ENCODE results near the gene RELA. TPM values are rescaled to one million over a fixed set of nuclear protein-coding genes. Genes with fewer than 3 reads are reported as not detected.

RELA gene
- total and polyA plus RNA-seq, 2 of the 13 experiments (the other 11 are each of a cell fraction or from before 2014, with no cell fraction given) = 21.4 to 40.5 TPM

GRCh38 chr11:65651339-65651588 lies 11.5 kb downstream of the RELA start:
- Histone ChIP-seq H3K4me3 (replicated peaks in 1 of 3; ENCODE audit: insufficient read depth in 1 of 3, low read depth in 2 of 3, low read length in 3 of 3) (no peak overlapping the region), H2AFZ (ENCODE audit: low read length) (no peak overlapping the region), H3K27me3 (ENCODE audit: control insufficient read depth in 1 of 2, insufficient read depth in 2 of 2, low read length in 2 of 2) (no peaks in the 10 kb centered on the region), H3K79me2 (ENCODE audit: insufficient read depth, low read length) (no peaks in the 10 kb centered on the region), H3K9ac (ENCODE audit: insufficient read depth, low read depth, low read length) (no peak overlapping the region), H3K36me3 (replicated peaks in 1 of 2; ENCODE audit: control insufficient read depth in 1 of 2, insufficient read depth in 2 of 2, low read length in 2 of 2) (peaks cover 6 to 18% of the 10 kb centered on the region in 2 experiments; a peak in 4 of 5 replicates), H3K4me1 (ENCODE audit: insufficient read depth, low read length) (peaks cover 35% of the 10 kb centered on the region), H3K27ac (ENCODE audit: extremely low read length, insufficient read depth, low read length) (no peak overlapping the region), H4K20me1 (ENCODE audit: insufficient read depth, low read length) (no peaks in the 10 kb centered on the region), H3K4me2 (ENCODE audit: low read depth, low read length) (no peak overlapping the region), H3K9me3 (ENCODE audit: low read length) (no peaks in the 10 kb centered on the region)
- DNase-seq (ENCODE audit: low spot score) (no peak), FAIRE-seq (no peak), ATAC-seq (no peak)
- CTCF ChIA-PET (ENCODE audit: low intra/inter-chr PET ratio, low total read pairs) = no interaction called here
- intact Hi-C loops (cut with micrococcal nuclease; ENCODE audit: unreplicated experiment) (no loop called here), in situ Hi-C loops (cut with HindIII; ENCODE audit: extremely low pct_ligation_motif_present, low pct_unique_long_range_greater_than_20kb) (no loop called here)
- 92% methylated on average over 3 of the region's 3 CpGs for whole genome bisulfite sequencing (ENCODE audit: low lambda C conversion rate)
- POLR2A ChIA-PET = interaction anchor here (1.5 to 4.3 kb wide), 5 partner anchors 12 to 530 kb away, joined by 4 to 78 read pairs (median 48); partner anchors contain the start of genes FAU, MAP3K11, PCNX3 and RELA
- no peak for TF ChIP-seq ZNF350 (CRISPR knock-in tag; IDR thresholded peaks at IDR 0.05; ENCODE audit: borderline replicate concordance, low read depth)
- no peak for TF ChIP-seq CBFB (CRISPR knock-in tag; IDR thresholded peaks at IDR 0.05)
- TF ChIP-seq ZFP36 (IDR thresholded peaks at IDR 0.05; ENCODE audit: borderline replicate concordance, low read depth, low read length, partially characterized antibody) = no peak
- TF ChIP-seq NR2F6 (IDR thresholded peaks at IDR 0.05) = no peak
- no peak for TF ChIP-seq NR2F6 (CRISPR knock-in tag; IDR thresholded peaks at IDR 0.05)
- TF ChIP-seq ZNF703 (CRISPR knock-in tag; IDR thresholded peaks at IDR 0.05; ENCODE audit: borderline replicate concordance) = no peak
- no peak for TF ChIP-seq PRMT3 (CRISPR knock-in tag; IDR thresholded peaks at IDR 0.05; ENCODE audit: borderline replicate concordance, low read depth)
- no peak for TF ChIP-seq ZNF260 (CRISPR knock-in tag; IDR thresholded peaks at IDR 0.05; ENCODE audit: borderline replicate concordance, low read depth)
- TF ChIP-seq ZNF543 (CRISPR knock-in tag; IDR thresholded peaks at IDR 0.05) = no peak
- no peak for TF ChIP-seq ZNF282 (IDR thresholded peaks at IDR 0.05; ENCODE audit: partially characterized antibody)
- TF ChIP-seq ZSCAN5A (CRISPR knock-in tag; IDR thresholded peaks at IDR 0.05; ENCODE audit: borderline replicate concordance) = no peak
- TF ChIP-seq ATF5 (CRISPR knock-in tag; IDR thresholded peaks at IDR 0.05; ENCODE audit: low read depth) = no peak
- no peak for TF ChIP-seq JARID2 (CRISPR knock-in tag; IDR thresholded peaks at IDR 0.05; ENCODE audit: insufficient replicate concordance)
- TF ChIP-seq REL (CRISPR knock-in tag; conservative IDR thresholded peaks at IDR 0.05) = no peak
- TF ChIP-seq CC2D1A (CRISPR knock-in tag; IDR thresholded peaks at IDR 0.05) = no peak
- no peak for TF ChIP-seq TARDBP (CRISPR knock-in tag; IDR thresholded peaks at IDR 0.05)
- no peak for TF ChIP-seq TBX3 (IDR thresholded peaks at IDR 0.05; ENCODE audit: borderline replicate concordance)
- no peak for TF ChIP-seq ZNF747 (CRISPR knock-in tag; IDR thresholded peaks at IDR 0.05; ENCODE audit: borderline replicate concordance)
- no peak for TF ChIP-seq POLR2G (IDR thresholded peaks at IDR 0.05; ENCODE audit: low read depth, low read length)
- BruUV-seq (replicated peaks) = no TSS peak

Data from HepG2 (cell line).